ENCODE measurements around the gene DLG2. TPM values are rescaled to one million over a fixed set of nuclear protein-coding genes. Genes with fewer than 3 reads are reported as not detected.

The DLG2 gene
- total RNA-seq, 3 donors from 2014 or later (not counting 1 experiment from before 2014, with no cell fraction given), result 1.7 to 2.9 (median 2.2) TPM

GRCh38 chr11:84855508-84856245 is 771.5 kb downstream of the DLG2 start:
- H3K4me1 Mint-ChIP-seq, result no peaks in the 10 kb centered on the region

GRCh38 chr11:84854498-84854880 is 772.7 kb downstream of the DLG2 start:
- Mint-ChIP-seq H3K4me1 (no peaks in the 10 kb centered on the region), H3K27ac (no peak overlapping the region), H3K36me3 (no peaks in the 10 kb centered on the region), H3K9me3 (peaks cover 5 to 8% of the 10 kb centered on the region in 2 donors), H3K27me3 (ENCODE audit: low read depth in 2 of 2) (no peaks in the 10 kb centered on the region), H3K4me3 (no peak overlapping the region)
- no peak overlapping the region for H3K4me3 ChIP-seq (ENCODE audit: low read length)
- intact Hi-C loops (cut with micrococcal nuclease), result no loop called here
- no peak for DNase-seq
- H3K36me3 ChIP-seq (ENCODE audit: control insufficient read depth, insufficient read depth, low read length), result no peaks in the 10 kb centered on the region
- no peak for TF ChIP-seq CTCF (IDR thresholded peaks at IDR 0.05)
- H3K27me3 ChIP-seq (ENCODE audit: control insufficient read depth, insufficient read depth, low read length), result no peaks in the 10 kb centered on the region
- no peaks in the 10 kb centered on the region for H3K9me3 ChIP-seq (ENCODE audit: control insufficient read depth, insufficient read depth, low read length)
- WGBS (ENCODE audit: insufficient coverage), result 89% methylated on average over 3 of the region's 3 CpGs
- no peak overlapping the region for H3K27ac ChIP-seq (ENCODE audit: low read length)
- H3K4me1 ChIP-seq (ENCODE audit: control insufficient read depth, insufficient read depth, low read length), result no peaks in the 10 kb centered on the region
- no peak for ATAC-seq

More at GRCh38 chr11:84855508-84856245, 771.5 kb downstream of the DLG2 start:
- no peak overlapping the region for H3K4me3 Mint-ChIP-seq
- no peak overlapping the region for H3K4me3 ChIP-seq (ENCODE audit: low read length)
- no peak for DNase-seq
- H3K27ac ChIP-seq (ENCODE audit: low read length), result no peak overlapping the region
- H3K27me3 ChIP-seq (ENCODE audit: control insufficient read depth, insufficient read depth, low read length), result no peaks in the 10 kb centered on the region
- no peak for ATAC-seq
- H3K4me1 ChIP-seq (ENCODE audit: control insufficient read depth, insufficient read depth, low read length), result no peaks in the 10 kb centered on the region
- no peaks in the 10 kb centered on the region for H3K36me3 ChIP-seq (ENCODE audit: control insufficient read depth, insufficient read depth, low read length)
- H3K27ac Mint-ChIP-seq, result no peak overlapping the region
- H3K27me3 Mint-ChIP-seq (ENCODE audit: low read depth in 2 of 2), result no peaks in the 10 kb centered on the region
- 63% methylated on average over 3 of the region's 3 CpGs for WGBS (ENCODE audit: insufficient coverage)
- no peaks in the 10 kb centered on the region for H3K9me3 ChIP-seq (ENCODE audit: control insufficient read depth, insufficient read depth, low read length)
- no peaks in the 10 kb centered on the region for H3K36me3 Mint-ChIP-seq
- TF ChIP-seq CTCF (IDR thresholded peaks at IDR 0.05), result no peak
- peaks cover 5 to 16% of the 10 kb centered on the region in 2 donors for H3K9me3 Mint-ChIP-seq
- intact Hi-C loops (cut with micrococcal nuclease), result no loop called here

GRCh38 chr11:84853841-84854497 is 773.2 kb downstream of the DLG2 start:
- H3K4me3 ChIP-seq (ENCODE audit: low read length), result no peak overlapping the region
- DNase-seq (no peak), ATAC-seq (no peak)
- H3K4me1 ChIP-seq (ENCODE audit: control insufficient read depth, insufficient read depth, low read length), result no peaks in the 10 kb centered on the region
- no peak for TF ChIP-seq CTCF (IDR thresholded peaks at IDR 0.05)
- Mint-ChIP-seq H3K4me1 (no peaks in the 10 kb centered on the region), H3K27me3 (ENCODE audit: low read depth in 2 of 2) (no peaks in the 10 kb centered on the region), H3K4me3 (no peak overlapping the region), H3K27ac (no peak overlapping the region), H3K9me3 (peaks cover 5 to 11% of the 10 kb centered on the region in 2 donors), H3K36me3 (no peaks in the 10 kb centered on the region)
- no peaks in the 10 kb centered on the region for H3K27me3 ChIP-seq (ENCODE audit: control insufficient read depth, insufficient read depth, low read length)
- 90% methylated on average over 1 of the region's 1 CpG for WGBS (ENCODE audit: insufficient coverage)
- no peaks in the 10 kb centered on the region for H3K36me3 ChIP-seq (ENCODE audit: control insufficient read depth, insufficient read depth, low read length)
- H3K27ac ChIP-seq (ENCODE audit: low read length), result no peak overlapping the region
- H3K9me3 ChIP-seq (ENCODE audit: control insufficient read depth, insufficient read depth, low read length), result no peaks in the 10 kb centered on the region
- intact Hi-C loops (cut with micrococcal nuclease), result no loop called here
